ENCODE data around the gene NFKBIE.

Gene NFKBIE

DNA sequence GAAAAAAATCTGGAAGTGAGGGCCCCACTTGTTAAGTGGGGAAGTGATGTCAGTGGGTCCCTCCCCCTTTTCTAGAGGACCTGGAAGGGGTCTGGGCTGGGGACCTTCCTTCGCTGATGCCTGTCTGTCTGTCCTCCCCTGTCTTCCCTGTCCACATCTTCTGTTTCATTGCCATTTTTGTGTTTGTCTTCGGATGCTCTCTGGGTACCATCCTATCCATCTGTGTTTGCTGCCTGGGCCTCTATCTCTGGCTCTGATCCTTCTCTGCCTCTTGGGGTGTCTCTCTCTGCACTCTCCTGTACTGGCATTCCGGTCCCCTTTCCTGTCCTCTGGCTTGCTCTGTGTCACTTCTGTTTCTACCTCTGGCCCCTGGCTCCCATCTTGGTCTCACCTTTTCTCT is 7.2 kb upstream of the NFKBIE start:
- DNase-seq, result no peak

DNA sequence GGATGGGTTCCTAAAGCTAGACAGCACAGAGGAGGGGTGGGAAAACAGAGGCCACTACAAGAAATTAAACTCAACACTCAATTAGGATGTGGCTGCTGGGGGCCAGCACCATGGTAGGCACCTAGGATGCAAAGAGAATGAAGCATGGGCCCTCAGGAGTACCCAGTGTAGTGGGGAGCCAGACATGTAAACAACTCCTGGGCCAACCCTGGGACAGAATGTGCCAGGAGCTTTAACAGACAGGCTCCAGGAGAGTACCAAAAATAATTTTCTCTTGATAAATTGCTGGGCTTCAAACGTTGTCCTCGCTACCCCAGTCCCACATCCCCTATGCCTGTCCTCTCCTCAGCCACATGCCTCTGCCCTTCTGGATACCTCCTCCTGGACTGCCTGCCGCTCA is 6.6 kb upstream of the NFKBIE start:
- no peak for DNase-seq

DNA sequence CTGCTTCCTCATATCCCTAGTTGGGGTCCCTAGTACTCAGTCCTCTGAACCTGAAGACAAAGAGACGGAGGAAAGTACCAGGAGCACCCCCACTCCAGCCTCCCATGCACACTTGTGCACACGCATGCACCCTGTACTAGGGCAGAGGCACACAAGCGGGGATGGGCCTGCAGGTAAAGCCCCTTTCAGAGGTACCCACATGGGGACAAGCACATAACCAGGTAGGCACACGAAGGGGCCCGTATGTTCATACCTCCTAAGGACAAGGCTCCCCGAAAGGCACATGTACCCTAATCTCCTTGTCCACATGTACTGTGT is 6.0 kb upstream of the NFKBIE start:
- no peak for DNase-seq

DNA sequence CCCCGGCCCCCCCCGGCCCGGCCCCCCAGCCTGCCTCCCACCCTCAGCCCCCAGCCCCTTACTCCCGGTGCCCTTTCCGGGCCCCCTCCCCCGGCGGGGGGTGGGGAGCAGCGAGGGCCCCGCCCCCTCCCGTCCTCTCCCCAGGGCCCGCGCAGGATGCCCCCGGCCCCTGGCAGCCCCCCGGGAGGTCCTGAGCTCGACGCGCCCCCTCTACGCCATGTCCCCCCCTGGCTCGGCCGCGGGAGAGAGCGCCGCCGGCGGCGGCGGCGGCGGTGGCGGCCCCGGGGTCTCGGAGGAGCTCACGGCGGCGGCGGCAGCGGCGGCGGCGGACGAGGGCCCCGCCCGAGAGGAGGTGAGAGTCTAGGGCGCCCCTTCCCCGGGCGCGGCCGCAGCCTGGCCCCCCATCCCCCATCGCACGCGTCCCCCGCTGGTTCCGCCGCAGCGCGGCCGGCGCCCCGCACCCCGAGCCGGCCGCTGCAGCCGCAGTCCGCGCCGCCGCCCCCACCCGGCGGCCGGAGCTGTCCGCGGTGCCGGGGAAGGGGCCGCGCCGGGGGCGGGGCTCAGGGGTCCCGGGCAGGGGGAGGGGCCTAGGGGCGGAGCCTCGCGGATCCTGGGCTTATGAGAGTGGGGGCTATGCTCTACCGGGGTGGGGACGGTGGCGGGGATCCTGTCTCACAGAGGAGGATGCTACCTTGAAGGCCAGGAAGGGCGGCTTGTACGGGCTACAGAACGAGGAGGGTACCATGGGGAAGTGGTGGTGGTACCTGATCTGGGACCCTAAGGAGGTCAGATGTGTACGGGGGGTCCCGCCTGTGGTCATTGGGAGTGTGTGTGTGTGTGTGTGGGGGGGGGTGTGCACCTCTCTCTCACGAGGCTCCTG is 5.4 kb upstream of the NFKBIE start:
- no peak for DNase-seq

DNA sequence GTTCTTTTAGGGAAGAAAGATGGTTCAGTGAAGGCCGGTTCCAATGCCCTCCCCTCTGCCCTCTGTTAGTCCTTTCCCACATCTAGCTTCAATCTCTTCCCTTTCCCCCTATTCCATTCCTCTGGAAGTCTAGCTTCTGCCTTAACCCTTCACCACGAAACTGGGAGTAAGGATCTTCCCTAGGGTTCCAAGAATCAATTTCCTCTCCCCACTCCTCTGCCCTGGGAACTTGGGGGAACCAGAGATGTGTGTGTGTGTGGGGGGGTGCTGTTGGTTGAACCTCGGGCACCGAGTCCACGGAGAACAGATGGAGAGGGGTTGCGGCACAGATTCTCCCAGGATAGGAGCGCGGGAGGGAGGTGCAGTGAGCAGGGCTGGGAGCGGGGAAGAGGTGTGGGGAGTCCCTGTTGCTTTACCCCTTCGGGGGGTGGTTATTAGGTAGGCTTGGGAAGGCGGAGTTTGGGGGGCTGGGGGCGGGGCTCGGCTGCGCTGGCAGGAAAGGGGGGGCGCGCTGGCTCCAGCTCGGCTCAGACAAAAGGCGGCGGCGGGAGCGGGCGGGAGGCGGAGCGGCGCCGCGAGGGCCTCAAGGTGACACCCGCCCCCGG is 4.7 kb upstream of the NFKBIE start, which contains the start of gene TMEM151B:
Gene TMEM151B, plus strand, starts transcription at position 530 of the 605 bp plus-strand sequence. CDS start 293 bp downstream, outside the sequence.
- DNase-seq, result no peak

DNA sequence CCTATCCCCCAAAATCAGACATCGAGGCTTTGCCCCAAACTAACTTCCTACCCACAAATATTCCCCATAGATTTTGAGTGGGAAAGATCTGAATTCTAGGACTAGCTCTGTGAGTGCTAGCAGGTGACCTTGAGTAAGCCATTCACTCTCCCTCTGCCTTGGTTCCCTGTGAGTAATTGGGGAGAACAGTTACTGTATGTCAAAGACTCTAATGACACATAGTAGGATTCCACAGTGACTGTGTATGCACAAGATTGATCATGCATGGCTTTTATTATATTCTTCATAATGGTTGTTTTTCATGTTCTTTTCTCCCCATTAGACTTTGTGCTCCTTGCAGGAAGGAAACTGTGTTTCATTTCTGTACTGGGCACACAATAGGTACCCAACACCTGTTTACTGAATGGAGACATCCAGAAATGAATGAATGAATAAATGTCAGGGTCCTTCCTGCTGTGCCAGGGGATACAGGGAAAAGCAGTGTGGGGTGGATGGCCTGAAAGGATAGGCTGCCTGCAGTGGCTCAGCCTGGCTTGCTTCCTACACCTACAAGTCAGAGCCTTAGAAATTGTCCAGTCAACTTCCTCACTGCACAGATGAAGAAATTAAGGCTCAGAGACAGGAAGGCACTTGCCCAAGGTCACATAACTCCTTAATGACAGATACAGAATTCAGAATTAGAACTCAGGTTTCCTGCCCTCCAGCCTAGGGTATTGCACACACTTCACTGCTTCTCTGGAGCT is 4.0 kb upstream of the NFKBIE start:
- DNase-seq, result no peak

DNA sequence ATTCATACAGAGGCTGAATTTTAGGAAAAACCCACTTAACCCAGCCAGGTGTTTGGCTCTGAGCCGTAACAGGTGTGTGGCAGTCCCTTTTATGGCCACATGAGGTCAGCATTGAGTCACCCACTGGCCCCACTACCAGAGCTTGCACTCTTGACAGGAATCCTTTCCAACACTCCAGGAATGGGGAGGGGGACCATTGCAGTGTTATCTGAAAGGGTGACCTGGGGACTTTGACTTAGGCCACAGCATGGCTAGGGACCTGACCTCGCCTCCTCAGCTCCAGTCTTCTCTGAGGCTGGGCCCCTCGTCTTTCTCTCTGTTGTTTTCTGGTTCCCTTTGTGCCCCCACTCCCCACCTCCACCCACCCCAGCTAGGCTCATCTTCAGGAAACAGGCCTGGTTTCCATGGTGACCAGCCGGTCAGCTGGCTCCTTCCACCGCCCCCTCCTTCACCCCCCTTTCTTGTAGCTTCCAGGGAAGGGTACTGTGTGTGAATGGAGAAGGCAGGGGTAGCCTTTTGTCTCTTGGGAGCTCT is 2.8 kb upstream of the NFKBIE start:
- peak; percentile 63 for DNase-seq

DNA sequence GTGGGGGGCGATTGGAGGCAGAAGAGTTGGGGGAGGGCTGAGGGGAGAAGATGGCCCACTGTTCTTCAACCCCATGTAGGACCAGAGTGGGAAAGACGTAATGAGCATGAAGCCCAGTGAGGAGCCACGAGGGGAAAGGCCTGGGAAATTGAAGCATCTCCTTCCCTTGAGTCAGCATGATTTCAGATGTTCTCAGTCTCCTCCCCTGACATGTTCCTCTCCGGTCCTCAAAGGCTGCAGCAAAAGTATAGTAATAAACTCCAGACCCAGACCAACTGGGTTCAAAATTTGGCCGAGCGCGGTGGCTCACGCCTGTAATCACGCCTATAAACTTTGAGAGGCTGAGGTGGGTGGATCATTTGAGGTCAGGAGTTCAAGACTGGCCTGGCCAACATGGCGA is 1.9 kb upstream of the NFKBIE start:
- no peak for DNase-seq

DNA sequence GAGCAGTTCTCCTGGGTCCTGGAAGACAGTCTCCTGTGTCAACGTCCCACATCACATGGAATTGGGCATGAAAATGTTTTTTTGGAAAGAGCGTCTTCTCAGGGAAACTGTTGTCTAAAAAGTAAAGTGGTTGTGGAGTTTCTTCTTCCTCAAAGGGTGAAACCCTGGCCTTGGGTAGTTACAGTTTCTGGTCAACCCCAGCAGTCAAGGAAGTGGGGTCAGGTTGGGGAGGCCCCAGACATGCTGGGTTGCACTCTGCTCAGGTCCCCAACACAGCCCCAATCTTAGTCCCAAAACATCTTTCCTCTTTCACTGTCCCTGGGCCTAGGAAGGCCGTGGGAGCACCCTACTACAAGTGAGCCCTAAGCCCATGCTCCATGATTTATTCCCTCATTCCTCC is 996 bp upstream of the NFKBIE start:
- DNase-seq, result no peak

DNA sequence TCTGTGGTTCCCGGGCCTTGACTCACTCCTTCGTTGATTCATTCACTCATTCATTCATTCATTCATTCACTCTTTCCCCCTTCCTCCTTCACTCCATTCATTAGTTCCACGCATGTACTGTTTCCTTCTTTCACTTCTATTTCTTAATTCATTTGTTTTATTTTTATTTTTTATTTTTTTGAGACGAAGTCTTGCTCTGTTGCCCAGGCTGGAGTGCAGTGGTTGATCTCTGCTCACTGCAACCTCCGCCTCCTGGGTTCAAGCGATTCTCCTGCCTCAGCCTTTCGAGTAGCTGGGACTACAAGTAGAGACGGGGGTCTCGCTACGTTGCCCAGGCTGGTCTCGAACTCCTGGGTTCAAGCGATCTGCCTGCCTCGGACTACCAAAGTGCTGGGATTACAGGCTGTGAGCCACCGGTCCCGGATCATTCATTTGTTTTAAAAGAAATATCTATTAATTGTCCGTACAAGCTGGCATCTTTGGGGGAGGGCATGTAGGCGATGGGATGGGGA is 427 bp upstream of the NFKBIE start:
- no peak for DNase-seq

DNA sequence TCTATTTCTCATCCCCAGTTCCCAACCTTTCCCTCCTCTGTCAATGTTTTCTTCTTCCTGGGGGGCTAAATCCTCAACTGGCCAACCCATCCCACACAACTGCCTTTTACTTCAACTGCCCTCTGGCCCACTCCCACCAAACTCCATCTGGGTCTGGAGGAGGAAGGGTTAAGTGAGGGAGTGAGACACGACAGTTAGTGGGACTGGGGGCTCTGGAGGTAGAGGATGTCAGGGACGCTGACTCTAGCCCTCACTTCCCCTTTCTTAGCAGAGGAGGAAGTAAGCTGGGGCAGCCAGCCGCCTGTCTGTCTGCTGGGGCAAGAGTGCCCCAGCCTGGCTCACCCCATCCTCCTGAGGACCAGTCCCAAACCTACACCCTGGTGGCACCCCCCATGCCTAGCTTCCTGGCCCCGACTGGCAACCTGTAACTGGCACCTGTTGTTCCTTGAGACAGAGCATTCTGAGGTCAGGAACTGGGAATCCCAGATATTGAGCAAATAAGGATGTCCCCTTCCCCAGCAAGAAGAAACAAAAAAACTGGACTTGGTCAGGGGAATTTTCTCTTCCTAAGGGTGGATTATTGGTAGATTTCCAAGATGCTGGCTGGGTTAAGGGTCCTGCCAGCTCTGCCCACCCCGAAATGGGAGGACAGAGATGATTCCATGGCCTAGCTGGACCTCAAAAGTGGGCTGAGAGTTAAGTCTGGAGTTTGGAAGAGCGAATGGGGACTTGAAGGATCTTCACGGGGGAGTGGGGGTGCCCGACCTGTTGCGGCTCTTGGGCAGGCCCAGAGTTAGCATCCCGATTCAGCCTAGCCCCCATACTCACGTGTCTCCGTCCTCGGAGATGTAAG is 971 bp downstream of the NFKBIE start:
- peak; percentile 91 for DNase-seq

DNA sequence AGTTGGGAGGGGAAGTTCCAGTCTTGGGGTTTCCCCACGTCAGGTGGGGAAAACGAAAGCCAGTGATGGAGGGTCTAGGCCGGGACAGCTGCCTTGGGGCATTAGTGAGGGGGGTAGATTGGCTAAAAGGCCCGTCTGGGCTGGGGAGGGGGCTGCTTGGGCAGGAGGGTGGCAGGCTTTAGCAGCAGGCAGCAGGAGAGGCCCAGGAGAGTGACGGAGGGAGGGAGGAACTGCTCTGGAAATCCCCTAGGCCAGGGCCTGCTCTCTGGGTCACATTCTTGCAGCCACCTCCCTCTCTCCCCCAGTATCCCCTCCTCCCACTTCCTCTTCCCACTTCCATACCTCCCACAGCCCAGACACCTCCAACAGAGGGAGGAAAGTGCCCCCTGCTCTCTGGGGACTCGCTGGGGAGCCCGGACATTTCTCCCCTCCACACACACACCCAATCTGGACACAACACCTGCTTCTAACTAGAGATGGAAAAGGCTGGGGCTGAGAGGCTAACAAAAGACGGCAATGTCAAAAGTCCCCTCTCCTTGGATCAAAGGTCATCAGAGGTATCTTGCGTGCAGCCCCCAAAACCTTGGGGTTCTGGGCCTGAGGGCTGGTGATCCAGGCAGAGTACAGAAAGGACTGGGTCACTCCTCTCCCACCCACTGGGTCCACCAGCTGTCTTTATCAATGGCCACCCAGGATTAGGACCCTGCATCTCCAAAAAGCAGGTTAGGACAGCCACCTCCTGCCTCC is 1.8 kb downstream of the NFKBIE start:
- DNase-seq, result no peak

DNA sequence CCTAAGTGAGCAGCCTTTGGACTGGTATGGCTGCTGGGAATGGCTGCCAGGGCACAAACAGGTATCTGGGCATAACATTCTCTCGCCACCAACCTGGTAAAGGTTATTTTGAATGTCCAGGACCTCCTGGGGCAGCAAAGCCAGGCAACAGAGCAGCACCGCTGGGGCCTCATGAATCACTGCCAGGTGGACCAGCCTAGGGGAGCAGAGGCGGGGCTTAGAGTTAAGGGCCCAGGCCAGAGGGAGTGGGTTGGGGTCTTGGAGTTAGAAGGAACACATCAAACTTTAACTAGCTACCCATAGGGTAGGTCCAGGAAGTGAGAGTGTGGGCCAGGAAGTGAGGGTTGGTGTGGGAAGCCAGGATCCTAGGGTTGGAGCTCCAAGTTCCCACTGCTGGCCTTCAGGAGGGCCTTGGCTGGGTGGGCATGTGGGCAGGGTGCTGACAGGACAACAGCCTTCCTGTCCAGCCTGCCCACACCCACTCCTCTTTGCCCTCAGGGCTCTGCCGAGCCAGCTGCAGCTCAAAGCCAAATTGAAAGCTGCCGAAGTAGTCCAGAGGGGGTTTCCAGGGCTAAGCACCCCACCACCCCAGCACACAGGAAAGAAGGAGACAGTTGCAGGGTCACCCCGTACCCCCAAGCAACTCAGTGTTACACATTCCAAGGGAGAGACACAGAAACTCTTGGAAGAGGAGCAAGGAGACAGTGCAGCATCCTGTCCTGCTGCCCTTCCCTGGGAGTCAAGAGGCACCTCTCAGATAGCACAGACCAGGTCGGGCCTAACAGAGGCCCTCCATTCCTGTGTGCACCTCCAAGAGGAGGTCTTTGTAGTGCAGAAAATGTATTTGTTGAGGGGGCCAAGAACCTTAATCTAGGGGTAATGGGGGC is 2.6 kb downstream of the NFKBIE start:
- no peak for DNase-seq

DNA sequence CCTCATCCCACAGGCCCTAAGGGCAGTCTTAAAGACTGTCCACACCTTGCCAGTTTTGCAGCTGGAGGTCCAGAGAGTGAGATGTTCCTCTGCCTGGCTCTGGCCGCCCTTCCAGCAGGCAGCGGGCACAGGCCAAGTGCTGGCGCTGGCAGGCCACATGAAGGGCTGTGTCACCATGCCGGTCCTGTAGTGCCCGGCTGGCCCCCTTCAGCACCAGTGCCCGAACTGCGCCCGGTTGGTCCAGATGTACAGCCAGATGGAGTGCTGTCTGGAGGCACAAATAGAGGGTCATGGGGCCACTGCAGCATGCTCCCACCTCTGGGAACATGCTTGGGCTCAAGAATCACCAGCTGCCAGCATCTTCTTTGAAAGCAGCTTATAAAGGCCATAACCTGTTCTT is 3.8 kb downstream of the NFKBIE start:
- no peak for DNase-seq

DNA sequence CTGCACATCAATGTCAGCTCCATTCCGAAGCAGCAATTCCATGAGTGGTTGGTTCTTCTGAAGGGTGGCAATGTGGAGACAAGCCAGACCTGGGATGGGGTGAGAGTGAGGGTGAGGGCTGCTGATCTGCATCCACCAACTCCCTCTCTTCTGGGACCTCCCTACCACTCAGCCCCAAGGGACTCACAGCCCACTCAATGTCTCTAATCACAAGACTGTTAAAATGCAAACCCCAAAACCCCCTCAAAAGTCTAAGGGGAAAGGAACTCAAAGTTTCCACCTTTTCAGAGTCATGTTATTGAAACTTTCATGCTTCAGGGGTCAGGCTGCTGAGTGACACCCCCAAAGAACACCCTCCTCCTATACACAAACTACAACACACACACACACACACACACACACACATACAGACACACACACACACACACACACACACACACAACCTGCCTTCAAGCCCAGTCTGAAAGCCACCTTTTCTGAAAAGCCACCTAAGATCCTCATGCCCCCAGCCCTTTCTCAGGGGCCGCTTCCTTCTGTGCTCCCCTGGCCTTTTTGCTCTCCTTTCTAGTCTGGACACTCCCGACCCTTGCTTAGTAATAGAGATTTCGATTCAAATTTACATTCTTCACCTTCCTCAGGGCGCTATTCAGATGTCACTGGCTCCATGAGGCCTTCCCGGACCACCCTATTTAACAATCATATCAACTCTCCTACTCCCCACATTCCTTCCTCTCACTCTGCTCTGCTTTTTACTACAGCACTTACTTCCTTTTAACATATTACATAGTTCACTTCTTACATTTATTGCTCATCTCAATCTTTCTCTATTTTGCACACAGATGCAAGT is 4.7 kb downstream of the NFKBIE start:
- no peak for DNase-seq

DNA sequence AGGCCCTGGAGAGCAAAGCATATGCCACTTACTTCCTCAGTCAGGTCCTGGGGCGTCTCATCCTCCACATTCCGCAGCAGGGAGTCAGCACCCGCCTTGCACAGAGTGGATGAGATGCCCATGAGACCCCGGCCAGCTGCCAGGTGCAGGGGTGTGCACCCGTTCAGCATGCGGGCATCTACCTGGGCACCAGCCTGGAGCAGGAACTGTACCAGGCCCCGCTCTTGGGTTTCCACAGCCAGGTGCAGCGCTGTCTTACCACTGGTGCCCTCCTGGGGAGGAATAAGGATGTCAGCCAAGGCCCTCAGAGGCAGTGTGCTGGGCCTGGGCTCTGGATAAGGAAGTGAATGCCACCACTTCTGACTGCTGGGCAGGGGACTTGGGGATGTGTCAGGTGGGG is 5.3 kb downstream of the NFKBIE start:
- DNase-seq, result no peak

DNA sequence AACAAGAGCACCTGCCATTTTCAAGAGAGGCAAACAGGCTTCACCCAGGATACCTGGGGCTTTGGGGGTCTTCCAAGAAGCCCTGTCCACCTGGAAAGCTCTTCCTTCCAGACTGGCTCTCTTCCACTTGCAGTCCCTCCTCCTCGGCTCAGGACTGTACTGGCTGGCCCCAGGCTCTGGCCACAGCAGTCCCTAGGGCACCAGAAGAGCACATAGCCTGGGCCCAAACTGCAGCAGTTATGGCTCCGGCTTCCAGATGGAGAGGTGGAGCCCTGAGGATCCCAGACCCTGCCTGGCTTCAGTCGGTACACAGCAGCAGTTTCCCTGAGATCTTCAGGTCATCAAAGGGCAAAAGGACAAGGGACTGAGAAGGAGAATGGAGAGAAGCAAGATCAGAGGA is 6.4 kb downstream of the NFKBIE start:
- DNase-seq, result no peak

DNA sequence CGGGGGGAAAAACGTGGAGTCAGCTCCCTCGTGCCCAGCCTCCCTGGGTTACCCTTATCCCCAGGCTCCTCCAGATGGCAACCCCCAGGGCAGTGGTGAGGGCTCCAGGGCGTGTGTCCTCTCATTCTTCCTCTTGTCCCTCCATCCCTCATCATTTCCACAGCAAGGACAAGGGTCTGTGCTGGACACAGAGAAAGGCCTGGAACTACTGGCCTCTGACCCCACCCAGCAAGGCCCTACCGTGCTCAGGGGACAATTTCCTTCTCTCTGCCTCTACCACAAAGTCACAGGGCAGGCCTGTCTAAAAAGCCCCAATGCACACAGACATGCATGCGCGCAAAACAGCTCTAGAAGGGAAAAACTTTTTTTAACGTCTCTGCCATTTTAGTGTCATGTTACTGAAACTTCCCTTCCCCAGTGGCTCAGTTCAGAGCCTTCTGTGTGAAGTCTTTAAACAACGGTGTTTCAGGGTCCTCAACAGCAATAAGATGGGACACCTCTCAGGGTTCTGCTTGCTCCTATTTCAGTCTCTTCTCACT is 7.0 kb downstream of the NFKBIE start:
- no peak for DNase-seq

DNA sequence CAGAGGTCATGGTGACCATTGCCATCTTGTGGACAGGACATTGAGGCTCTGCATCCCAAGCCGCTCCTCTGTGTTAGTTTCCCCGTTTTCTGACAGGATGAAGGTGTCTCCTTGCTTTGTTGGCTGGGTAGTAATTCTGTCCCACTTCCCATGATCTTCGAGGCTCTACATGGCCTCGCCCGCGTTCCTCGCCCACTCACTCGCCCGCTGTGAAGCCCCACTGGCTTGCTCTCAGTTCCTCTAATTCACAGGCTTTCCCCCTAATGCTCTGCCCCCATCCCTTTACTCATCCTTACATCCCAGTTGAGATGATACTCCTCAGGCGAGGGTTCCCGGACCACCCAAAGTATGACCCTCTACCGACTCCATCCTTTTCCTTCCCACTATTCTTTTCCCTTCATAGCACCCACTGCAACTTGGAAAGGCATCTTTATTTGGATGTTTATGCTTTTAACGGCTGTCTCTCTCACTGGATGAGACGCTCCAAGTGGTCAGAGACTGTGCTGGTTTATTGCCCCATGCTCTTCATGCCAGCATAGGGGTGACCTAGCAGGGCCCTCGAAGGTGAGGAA is 7.5 kb downstream of the NFKBIE start:
- DNase-seq, result no peak

All from hematopoietic multipotent progenitor cell treated with erythropoietin and hydrocortisone succinate and interleukin-3 and kit ligand, for 4 days (in vitro differentiated cells).